A549 (cell line): ENCODE measurements around the gene MSI2.

Source experiments
- CBX2 ChIP-seq: fragments of 200-600 bp; sonication (generic); IDR thresholded peaks from 2 replicates; pipeline ENCODE4 v1.6.1; 2016; ENCODE audit warnings: low read depth, mild to moderate bottlenecking, borderline replicate concordance
- CEBPB ChIP-seq, 2 experiments: fragments of >200 bp in 1 of 2; sonication (Bioruptor Twin) in 1 of 2; formaldehyde crosslinking in 1 of 2; IDR thresholded peaks; 2 replicates each; pipeline ENCODE4 v1.6.1; 2012 to 2016
- ESRRA ChIP-seq: fragments of 150-350 bp; IDR thresholded peaks from 2 replicates; pipeline ENCODE4 v1.6.1; 2014; ENCODE audit warnings: mild to moderate bottlenecking, low read length, borderline replicate concordance
- MAFK ChIP-seq: fragments of 450-650 bp; IDR thresholded peaks from 2 replicates; pipeline ENCODE4 v1.6.1; 2014; ENCODE audit not compliant: partially characterized antibody
- RFX5 ChIP-seq: fragments of 450-650 bp; IDR thresholded peaks from 2 replicates; pipeline ENCODE4 v1.7.1; 2014; ENCODE audit warnings: antibody characterized with exemption, mild to moderate bottlenecking, moderate library complexity
- SREBF2 ChIP-seq: fragments of 450-650 bp; IDR thresholded peaks from 2 replicates; pipeline ENCODE4 v1.6.1; 2014; ENCODE audit warnings: mild to moderate bottlenecking, moderate library complexity
- ZFP36 ChIP-seq: fragments of 450-650 bp; IDR thresholded peaks from 2 replicates; pipeline ENCODE4 v1.6.1; 2014; ENCODE audit warnings: borderline replicate concordance; ENCODE audit not compliant: partially characterized antibody
- ZSCAN20 ChIP-seq: fragments of 250-450 bp; sonication (Bioruptor Pico); IDR thresholded peaks from 2 replicates; pipeline ENCODE4 v1.8.0; 2022; ENCODE audit warnings: mild to moderate bottlenecking, moderate library complexity
- TF ChIP-seq, protein P1 (sequence below): fragments of >200 bp; sonication (Bioruptor Twin); formaldehyde crosslinking; IDR thresholded peaks from 3 replicates; pipeline ENCODE4 v1.5.1; 2016
- TF ChIP-seq, protein P2 (sequence below): fragments of 200-600 bp; sonication (generic); IDR thresholded peaks from 2 replicates; pipeline ENCODE4 v1.6.1; 2016; ENCODE audit warnings: antibody characterized with exemption, mild to moderate bottlenecking, moderate library complexity
- TF ChIP-seq, protein P3 (sequence below): fragments of 450-650 bp; IDR thresholded peaks from 2 replicates; pipeline ENCODE4 v1.6.1; 2014; ENCODE audit warnings: antibody characterized with exemption
- TF ChIP-seq, protein P4 (sequence below): IDR thresholded peaks from 2 replicates; pipeline ENCODE4 v1.6.1; 2012; ENCODE audit warnings: low read depth, borderline replicate concordance

DNA sequence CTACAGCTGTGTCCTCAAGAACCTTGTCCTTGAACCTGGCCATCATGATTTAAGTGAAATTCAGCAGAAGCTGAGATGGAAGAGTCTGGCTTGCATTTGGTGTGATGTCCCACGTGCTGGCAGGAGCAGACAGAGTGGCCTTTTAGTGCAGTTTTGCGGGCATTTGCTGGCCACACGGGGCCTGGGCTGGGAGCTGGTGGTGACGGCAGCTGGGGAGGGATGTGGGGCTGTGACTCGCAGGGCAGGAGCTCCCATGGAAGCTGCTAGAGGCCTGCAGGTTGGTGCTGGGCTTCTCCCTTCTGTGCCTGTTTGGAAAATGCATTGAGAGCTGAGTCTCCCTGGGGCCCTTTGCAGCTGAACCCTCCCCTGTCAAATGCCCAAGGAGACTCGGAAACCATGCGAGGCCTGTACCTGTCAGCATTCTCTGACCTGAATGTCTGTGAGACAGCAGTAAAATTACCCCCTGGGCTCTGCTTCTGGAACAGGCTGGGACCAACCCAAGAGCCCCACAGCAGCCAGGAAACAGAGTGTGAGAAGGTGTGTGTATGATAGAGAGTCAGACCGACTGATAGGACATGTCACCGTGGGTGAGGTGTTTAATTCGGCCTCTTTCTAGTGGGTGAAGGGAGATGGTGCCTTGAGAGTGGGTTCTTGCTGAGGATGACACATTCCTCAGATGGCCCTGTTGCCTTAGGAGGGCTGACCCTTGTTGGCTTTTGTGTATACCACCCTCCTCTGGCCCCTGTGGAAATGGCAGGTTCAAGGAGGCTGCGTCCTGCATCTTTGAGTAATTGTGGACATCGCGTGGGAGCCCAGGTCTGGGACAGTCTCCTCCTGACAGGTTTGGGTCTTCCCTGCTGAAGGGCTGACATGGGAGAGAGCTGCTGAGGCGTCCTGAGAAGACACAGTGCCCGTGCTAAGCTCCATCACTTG is 145.5 kb downstream of the MSI2 start:
- TF ChIP-seq, protein P1, sequence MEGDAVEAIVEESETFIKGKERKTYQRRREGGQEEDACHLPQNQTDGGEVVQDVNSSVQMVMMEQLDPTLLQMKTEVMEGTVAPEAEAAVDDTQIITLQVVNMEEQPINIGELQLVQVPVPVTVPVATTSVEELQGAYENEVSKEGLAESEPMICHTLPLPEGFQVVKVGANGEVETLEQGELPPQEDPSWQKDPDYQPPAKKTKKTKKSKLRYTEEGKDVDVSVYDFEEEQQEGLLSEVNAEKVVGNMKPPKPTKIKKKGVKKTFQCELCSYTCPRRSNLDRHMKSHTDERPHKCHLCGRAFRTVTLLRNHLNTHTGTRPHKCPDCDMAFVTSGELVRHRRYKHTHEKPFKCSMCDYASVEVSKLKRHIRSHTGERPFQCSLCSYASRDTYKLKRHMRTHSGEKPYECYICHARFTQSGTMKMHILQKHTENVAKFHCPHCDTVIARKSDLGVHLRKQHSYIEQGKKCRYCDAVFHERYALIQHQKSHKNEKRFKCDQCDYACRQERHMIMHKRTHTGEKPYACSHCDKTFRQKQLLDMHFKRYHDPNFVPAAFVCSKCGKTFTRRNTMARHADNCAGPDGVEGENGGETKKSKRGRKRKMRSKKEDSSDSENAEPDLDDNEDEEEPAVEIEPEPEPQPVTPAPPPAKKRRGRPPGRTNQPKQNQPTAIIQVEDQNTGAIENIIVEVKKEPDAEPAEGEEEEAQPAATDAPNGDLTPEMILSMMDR: 0 out of 3 replicates have a peak, but pooled peaks have one; percentile 11
- TF ChIP-seq, protein P2, sequence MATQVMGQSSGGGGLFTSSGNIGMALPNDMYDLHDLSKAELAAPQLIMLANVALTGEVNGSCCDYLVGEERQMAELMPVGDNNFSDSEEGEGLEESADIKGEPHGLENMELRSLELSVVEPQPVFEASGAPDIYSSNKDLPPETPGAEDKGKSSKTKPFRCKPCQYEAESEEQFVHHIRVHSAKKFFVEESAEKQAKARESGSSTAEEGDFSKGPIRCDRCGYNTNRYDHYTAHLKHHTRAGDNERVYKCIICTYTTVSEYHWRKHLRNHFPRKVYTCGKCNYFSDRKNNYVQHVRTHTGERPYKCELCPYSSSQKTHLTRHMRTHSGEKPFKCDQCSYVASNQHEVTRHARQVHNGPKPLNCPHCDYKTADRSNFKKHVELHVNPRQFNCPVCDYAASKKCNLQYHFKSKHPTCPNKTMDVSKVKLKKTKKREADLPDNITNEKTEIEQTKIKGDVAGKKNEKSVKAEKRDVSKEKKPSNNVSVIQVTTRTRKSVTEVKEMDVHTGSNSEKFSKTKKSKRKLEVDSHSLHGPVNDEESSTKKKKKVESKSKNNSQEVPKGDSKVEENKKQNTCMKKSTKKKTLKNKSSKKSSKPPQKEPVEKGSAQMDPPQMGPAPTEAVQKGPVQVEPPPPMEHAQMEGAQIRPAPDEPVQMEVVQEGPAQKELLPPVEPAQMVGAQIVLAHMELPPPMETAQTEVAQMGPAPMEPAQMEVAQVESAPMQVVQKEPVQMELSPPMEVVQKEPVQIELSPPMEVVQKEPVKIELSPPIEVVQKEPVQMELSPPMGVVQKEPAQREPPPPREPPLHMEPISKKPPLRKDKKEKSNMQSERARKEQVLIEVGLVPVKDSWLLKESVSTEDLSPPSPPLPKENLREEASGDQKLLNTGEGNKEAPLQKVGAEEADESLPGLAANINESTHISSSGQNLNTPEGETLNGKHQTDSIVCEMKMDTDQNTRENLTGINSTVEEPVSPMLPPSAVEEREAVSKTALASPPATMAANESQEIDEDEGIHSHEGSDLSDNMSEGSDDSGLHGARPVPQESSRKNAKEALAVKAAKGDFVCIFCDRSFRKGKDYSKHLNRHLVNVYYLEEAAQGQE: no peak
- peak; percentile 4 for TF ChIP-seq MAFK
- no peak for TF ChIP-seq SREBF2
- no peak for TF ChIP-seq ESRRA
- no peak for TF ChIP-seq ZFP36
- TF ChIP-seq CBX2: no peak
- TF ChIP-seq CEBPB (IDR thresholded peaks at IDR 0.05): no peak
- TF ChIP-seq, protein P3, sequence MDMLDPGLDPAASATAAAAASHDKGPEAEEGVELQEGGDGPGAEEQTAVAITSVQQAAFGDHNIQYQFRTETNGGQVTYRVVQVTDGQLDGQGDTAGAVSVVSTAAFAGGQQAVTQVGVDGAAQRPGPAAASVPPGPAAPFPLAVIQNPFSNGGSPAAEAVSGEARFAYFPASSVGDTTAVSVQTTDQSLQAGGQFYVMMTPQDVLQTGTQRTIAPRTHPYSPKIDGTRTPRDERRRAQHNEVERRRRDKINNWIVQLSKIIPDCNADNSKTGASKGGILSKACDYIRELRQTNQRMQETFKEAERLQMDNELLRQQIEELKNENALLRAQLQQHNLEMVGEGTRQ: no peak
- TF ChIP-seq, protein P4, sequence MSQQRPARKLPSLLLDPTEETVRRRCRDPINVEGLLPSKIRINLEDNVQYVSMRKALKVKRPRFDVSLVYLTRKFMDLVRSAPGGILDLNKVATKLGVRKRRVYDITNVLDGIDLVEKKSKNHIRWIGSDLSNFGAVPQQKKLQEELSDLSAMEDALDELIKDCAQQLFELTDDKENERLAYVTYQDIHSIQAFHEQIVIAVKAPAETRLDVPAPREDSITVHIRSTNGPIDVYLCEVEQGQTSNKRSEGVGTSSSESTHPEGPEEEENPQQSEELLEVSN: no peak
- TF ChIP-seq RFX5: no peak
- TF ChIP-seq ZSCAN20 (CRISPR knock-in tag): no peak
